Measurements from ENCODE around the gene TBC1D16. TPM values are rescaled to one million over a fixed set of nuclear protein-coding genes. Genes with fewer than 3 reads are reported as not detected.

The TBC1D16 gene
- total RNA-seq, 1 donor from 2014 or later: 1.4 TPM

DNA sequence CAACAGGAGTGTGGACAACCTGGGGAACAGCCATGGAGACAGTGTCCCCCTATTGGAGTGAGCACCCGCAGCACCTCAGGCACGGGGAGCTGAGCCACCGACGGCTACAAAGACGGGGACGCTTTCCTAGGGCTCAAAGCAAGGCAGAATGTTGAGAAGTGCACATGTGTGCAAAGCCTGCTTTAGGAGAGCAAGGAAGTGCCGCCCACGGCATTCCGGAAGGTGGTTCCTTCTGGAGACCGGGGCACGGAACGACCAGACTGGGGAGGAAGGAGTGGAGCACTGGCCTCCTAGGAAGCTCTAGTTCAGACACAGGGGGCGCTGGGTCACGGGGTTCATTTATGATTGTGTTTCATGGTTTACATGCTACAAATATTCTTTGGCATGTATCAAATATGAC is 52.2 kb downstream of the TBC1D16 start:
- Mint-ChIP-seq H3K27ac (no peak overlapping the region), H3K9me3 (no peaks in the 10 kb centered on the region), H3K36me3 (ENCODE audit: low read depth) (no peaks in the 10 kb centered on the region), H3K4me1 (ENCODE audit: low read depth) (no peaks in the 10 kb centered on the region), H3K27me3 (ENCODE audit: low read depth) (no peaks in the 10 kb centered on the region), H3K4me3 (ENCODE audit: low read depth) (no peak overlapping the region)
- no peak for DNase-seq (ENCODE audit: low spot score)
- intact Hi-C loops (cut with micrococcal nuclease): no loop called here

DNA sequence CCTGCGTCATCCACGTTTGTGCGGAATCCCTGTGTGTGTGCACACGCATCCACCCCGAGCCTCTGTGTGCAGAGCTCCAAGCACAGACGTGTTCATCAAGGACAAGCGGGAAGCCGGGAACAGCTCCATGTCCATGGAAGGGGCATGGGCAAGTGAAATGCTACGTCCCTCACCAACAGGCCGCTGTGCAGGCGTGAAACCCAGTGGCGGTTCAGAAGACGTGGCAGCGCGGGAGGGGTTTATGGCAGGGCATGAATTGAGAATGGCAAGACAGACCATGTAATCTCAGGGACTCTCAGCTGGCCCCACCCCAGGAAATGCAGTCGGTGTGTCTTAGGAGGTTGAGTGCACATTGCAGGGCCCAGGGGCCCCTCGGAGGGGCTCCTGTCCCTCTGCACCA is 52.7 kb downstream of the TBC1D16 start:
- Mint-ChIP-seq H3K4me1 (ENCODE audit: low read depth) (no peaks in the 10 kb centered on the region), H3K4me3 (ENCODE audit: low read depth) (no peak overlapping the region), H3K36me3 (ENCODE audit: low read depth) (no peaks in the 10 kb centered on the region), H3K27me3 (ENCODE audit: low read depth) (no peaks in the 10 kb centered on the region), H3K27ac (no peak overlapping the region), H3K9me3 (no peaks in the 10 kb centered on the region)
- intact Hi-C loops (cut with micrococcal nuclease): no loop called here
- DNase-seq (ENCODE audit: low spot score): no peak

DNA sequence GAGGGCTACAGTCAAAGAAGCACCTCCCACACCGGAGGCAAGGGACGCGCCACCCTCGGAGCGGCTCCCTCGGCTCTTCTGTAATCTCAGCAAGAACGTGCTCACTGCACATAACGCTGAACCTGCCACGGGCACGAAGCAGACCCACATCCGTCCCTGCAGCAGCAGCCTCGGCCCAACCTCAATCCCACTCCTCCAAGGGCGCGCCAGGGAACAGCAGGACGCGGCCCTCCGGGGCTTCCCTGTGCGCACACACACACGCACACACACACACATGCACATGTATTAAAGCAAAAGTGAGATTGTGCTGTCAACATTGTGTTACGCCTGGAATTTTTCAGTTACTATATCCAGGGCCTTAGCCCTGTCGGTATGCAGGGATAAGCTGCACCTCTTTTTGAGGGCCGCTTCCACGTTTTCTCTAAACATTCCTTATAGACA is 54.0 kb downstream of the TBC1D16 start:
- DNase-seq (ENCODE audit: low spot score): no peak
- Mint-ChIP-seq H3K27ac (no peak overlapping the region), H3K4me3 (ENCODE audit: low read depth) (no peak overlapping the region), H3K9me3 (no peaks in the 10 kb centered on the region), H3K4me1 (ENCODE audit: low read depth) (no peaks in the 10 kb centered on the region), H3K27me3 (ENCODE audit: low read depth) (no peaks in the 10 kb centered on the region), H3K36me3 (ENCODE audit: low read depth) (no peaks in the 10 kb centered on the region)
- intact Hi-C loops (cut with micrococcal nuclease): no loop called here

DNA sequence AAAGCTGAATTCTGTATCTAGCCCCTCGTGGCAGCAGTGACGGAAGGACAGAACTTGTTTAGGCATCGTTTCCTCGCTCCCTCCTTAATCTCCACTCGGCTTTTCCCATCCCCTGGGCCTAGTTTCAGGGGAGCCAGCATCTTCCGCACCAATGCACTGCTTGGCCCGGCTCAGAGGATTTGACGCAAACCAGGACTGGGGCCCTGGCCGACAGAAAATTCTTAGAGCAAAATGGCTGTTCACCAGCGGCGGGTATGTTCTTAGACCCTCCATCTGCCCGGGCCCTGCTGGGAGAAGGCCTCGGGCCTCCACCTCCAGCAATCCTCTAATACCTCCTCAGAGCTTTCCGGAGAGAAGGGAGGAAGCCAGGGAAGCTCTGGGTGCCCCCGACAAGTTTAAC is 54.6 kb downstream of the TBC1D16 start:
- intact Hi-C loops (cut with micrococcal nuclease): no loop called here
- H3K27ac Mint-ChIP-seq: no peak overlapping the region
- H3K9me3 Mint-ChIP-seq: no peaks in the 10 kb centered on the region
- no peaks in the 10 kb centered on the region for H3K27me3 Mint-ChIP-seq (ENCODE audit: low read depth)
- H3K36me3 Mint-ChIP-seq (ENCODE audit: low read depth): no peaks in the 10 kb centered on the region
- DNase-seq (ENCODE audit: low spot score): no peak
- no peak overlapping the region for H3K4me3 Mint-ChIP-seq (ENCODE audit: low read depth)
- no peaks in the 10 kb centered on the region for H3K4me1 Mint-ChIP-seq (ENCODE audit: low read depth)

DNA sequence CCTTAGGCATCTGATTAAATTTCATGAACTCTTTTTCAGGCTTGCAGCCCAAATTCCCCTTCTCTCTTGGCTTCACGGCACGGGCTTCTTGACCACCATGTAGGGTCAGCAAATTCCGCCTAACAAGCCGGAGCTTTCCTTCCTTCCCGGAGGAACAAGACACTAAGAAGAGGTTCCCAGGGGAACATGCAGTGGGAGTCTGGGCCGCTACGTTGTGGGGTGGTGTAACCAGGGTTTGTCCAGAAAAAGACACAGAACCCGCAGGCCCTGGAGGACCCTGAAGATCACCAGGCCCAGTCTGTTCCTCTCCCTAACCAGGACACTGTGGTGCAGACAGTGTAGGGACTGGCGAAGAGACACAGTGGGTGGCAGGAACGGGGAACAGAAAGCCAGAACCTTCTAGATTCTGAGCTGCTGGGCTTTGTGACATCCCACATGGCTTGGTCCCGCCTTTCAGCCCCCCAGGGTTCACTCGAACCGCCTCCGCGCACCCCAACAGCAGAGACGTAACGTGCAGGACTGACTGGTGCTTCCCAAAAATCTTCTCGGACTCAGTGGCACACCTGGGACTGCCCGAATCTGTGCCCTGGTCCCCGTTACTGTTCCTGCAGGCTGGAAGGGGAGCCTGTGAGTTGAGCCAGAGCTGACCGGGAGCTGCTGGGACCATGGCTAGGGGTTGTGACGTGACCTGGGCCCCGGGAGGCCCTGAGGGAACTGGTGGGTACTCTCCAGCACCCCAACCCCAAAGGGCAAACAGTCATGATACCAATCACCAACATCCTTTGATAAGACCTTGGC is 55.2 kb downstream of the TBC1D16 start:
- Mint-ChIP-seq H3K4me1 (ENCODE audit: low read depth) (no peaks in the 10 kb centered on the region), H3K27ac (no peak overlapping the region), H3K9me3 (no peaks in the 10 kb centered on the region), H3K36me3 (ENCODE audit: low read depth) (no peaks in the 10 kb centered on the region), H3K4me3 (ENCODE audit: low read depth) (no peak overlapping the region), H3K27me3 (ENCODE audit: low read depth) (no peaks in the 10 kb centered on the region)
- no peak for DNase-seq (ENCODE audit: low spot score)
- intact Hi-C loops (cut with micrococcal nuclease): no loop called here

- Mint-ChIP-seq H3K36me3 (ENCODE audit: low read depth) (no peaks in the 10 kb centered on the region), H3K4me3 (ENCODE audit: low read depth) (no peak overlapping the region), H3K9me3 (no peaks in the 10 kb centered on the region), H3K27me3 (ENCODE audit: low read depth) (no peaks in the 10 kb centered on the region), H3K27ac (no peak overlapping the region), H3K4me1 (ENCODE audit: low read depth) (no peaks in the 10 kb centered on the region)
- no peak for DNase-seq (ENCODE audit: low spot score)
- intact Hi-C loops (cut with micrococcal nuclease): no loop called here
These were observed 55.9 kb downstream of the TBC1D16 start for GRCh38 chr17:79979816-79980215.

DNA sequence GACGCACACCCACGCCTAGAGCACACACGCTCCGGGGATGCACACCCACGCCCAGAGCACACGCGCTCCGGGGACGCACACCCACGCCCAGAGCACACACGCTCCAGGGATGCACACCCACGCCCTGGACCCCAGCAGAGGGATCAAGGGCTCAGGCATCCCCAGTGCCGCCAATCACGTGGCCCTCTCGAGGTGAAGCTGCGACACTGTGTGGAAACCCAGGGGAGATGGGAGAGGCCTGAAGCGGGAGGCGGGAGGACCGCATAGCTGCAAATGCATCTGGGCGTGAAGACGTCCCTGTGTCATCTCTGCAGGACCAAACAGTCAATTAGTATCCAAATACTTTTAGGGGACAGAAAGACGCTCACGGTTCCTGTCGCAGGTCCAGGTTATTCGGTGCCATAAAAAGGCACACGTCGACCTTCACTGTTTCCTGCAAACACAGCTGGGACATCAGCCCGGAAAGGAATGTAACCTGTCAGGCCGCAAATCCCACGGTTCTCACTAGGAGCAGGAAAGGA is 56.4 kb downstream of the TBC1D16 start:
- Mint-ChIP-seq H3K4me1 (ENCODE audit: low read depth) (no peaks in the 10 kb centered on the region), H3K27ac (no peak overlapping the region), H3K4me3 (ENCODE audit: low read depth) (no peak overlapping the region), H3K36me3 (ENCODE audit: low read depth) (no peaks in the 10 kb centered on the region), H3K27me3 (ENCODE audit: low read depth) (no peaks in the 10 kb centered on the region), H3K9me3 (no peaks in the 10 kb centered on the region)
- DNase-seq (ENCODE audit: low spot score): no peak
- intact Hi-C loops (cut with micrococcal nuclease): no loop called here

- Mint-ChIP-seq H3K27ac (no peak overlapping the region), H3K4me1 (ENCODE audit: low read depth) (no peaks in the 10 kb centered on the region)
- no peak for DNase-seq (ENCODE audit: low spot score)
These were observed 57.2 kb downstream of the TBC1D16 start for GRCh38 chr17:79978548-79978855.

GRCh38 chr17:79977708-79978547 is 57.7 kb downstream of the TBC1D16 start:
- Mint-ChIP-seq H3K27ac (no peak overlapping the region), H3K36me3 (ENCODE audit: low read depth) (no peaks in the 10 kb centered on the region), H3K4me1 (ENCODE audit: low read depth) (no peaks in the 10 kb centered on the region), H3K27me3 (ENCODE audit: low read depth) (peaks cover 2% of the 10 kb centered on the region), H3K4me3 (ENCODE audit: low read depth) (no peak overlapping the region), H3K9me3 (no peaks in the 10 kb centered on the region)
- DNase-seq (ENCODE audit: low spot score): no peak
- intact Hi-C loops (cut with micrococcal nuclease): no loop called here

More at GRCh38 chr17:79978548-79978855, 57.2 kb downstream of the TBC1D16 start:
- H3K9me3 Mint-ChIP-seq: no peaks in the 10 kb centered on the region
- H3K4me3 Mint-ChIP-seq (ENCODE audit: low read depth): no peak overlapping the region
- H3K27me3 Mint-ChIP-seq (ENCODE audit: low read depth): peaks cover 2% of the 10 kb centered on the region
- no peaks in the 10 kb centered on the region for H3K36me3 Mint-ChIP-seq (ENCODE audit: low read depth)
- intact Hi-C loops (cut with micrococcal nuclease): no loop called here

DNA sequence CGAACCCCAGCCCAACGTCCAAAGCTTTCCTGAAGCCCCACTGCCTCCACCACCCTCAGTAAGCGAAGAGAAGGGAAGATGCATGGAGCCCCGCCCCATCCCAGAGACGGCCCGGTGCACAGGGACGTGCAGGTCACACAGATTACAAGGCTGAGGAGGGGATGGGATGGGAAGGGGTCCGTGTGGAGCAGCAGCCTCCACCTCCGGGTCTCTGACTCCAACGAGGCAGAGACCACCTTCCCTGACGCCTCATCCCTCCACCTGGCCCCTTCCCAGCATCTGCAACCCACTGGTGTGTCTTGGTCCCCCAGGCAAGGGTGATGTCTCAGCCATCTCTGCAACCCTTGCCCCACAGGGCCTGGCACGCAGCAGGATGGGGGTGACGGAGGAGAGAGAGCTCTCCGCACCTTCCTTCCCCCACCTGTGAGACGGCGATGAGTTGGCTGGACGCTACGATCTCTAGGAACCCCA is 58.5 kb downstream of the TBC1D16 start:
- Mint-ChIP-seq H3K36me3 (ENCODE audit: low read depth) (no peaks in the 10 kb centered on the region), H3K4me1 (ENCODE audit: low read depth) (no peaks in the 10 kb centered on the region), H3K27me3 (ENCODE audit: low read depth) (peaks cover 2% of the 10 kb centered on the region), H3K4me3 (ENCODE audit: low read depth) (no peak overlapping the region), H3K27ac (no peak overlapping the region), H3K9me3 (no peaks in the 10 kb centered on the region)
- intact Hi-C loops (cut with micrococcal nuclease): no loop called here
- no peak for DNase-seq (ENCODE audit: low spot score)

DNA sequence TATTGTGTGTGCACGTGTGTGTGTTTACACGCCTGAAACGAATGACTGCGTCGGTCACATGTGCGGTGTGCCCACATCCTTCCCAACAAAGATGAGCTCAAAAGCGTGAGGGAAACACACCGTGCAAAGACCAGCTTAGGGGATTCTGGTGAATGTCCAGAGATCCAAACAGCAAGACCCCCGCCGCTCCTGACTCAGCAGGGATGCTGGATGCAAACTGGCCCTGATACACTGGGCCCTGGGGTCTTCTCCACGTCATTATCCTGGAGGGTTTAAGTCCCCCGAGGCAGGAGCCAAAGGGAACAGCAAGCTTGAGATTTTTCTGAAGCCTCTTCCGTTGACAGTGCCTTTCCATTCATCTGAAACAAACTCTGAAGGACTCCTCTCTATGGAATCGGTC is 59.2 kb downstream of the TBC1D16 start:
- H3K9me3 Mint-ChIP-seq: no peaks in the 10 kb centered on the region
- no peak overlapping the region for H3K27ac Mint-ChIP-seq
- no peak overlapping the region for H3K4me3 Mint-ChIP-seq (ENCODE audit: low read depth)
- DNase-seq (ENCODE audit: low spot score): no peak
- H3K4me1 Mint-ChIP-seq (ENCODE audit: low read depth): no peaks in the 10 kb centered on the region
- peaks cover 2% of the 10 kb centered on the region for H3K27me3 Mint-ChIP-seq (ENCODE audit: low read depth)
- no peaks in the 10 kb centered on the region for H3K36me3 Mint-ChIP-seq (ENCODE audit: low read depth)
- intact Hi-C loops (cut with micrococcal nuclease): no loop called here

GRCh38 chr17:79975498-79976134 is 60.1 kb downstream of the TBC1D16 start:
- H3K9me3 Mint-ChIP-seq: no peaks in the 10 kb centered on the region
- no peak overlapping the region for H3K4me3 Mint-ChIP-seq (ENCODE audit: low read depth)
- no peaks in the 10 kb centered on the region for H3K36me3 Mint-ChIP-seq (ENCODE audit: low read depth)
- H3K27ac Mint-ChIP-seq: no peak overlapping the region
- no peaks in the 10 kb centered on the region for H3K4me1 Mint-ChIP-seq (ENCODE audit: low read depth)
- no peak for DNase-seq (ENCODE audit: low spot score)
- peaks cover 2% of the 10 kb centered on the region for H3K27me3 Mint-ChIP-seq (ENCODE audit: low read depth)
- intact Hi-C loops (cut with micrococcal nuclease): no loop called here

Data from activated T-helper 2 cell treated with anti-CD3 and anti-CD28 coated beads, Interferon-gamma antibody, Interleukin-2, Interleukin-4, amounts not matched to agents 10 μg/mL and 5 μg/mL and 100 μg/mL, durations not matched to agents 14 hours and 24 hours and 36 hours (primary cell).